Dendritic cell treated with granulocyte-macrophage colony-stimulating factor and Interleukin-4, amounts not matched to agents 40 ng/mL and 50 ng/mL, for 4 days (primary cell): ENCODE results near the gene ATG16L1.

Experiments used
- H3K27ac Mint-ChIP-seq: one replicate; pipeline ENCODE4 v1.8.0; 2022; ENCODE audit warnings: mild to moderate bottlenecking, mixed read lengths
- H3K27me3 Mint-ChIP-seq: one replicate; pipeline ENCODE4 v1.8.0; 2022; ENCODE audit warnings: mild to moderate bottlenecking, mixed read lengths
- H3K36me3 Mint-ChIP-seq: one replicate; pipeline ENCODE4 v1.8.0; 2022; ENCODE audit warnings: low read depth, mixed read lengths
- H3K4me1 Mint-ChIP-seq: one replicate; pipeline ENCODE4 v1.8.0; 2022; ENCODE audit warnings: low read depth, mixed read lengths
- H3K4me3 Mint-ChIP-seq: one replicate; pipeline ENCODE4 v1.8.0; 2022; ENCODE audit warnings: mild to moderate bottlenecking, moderate library complexity, mixed read lengths
- H3K9me3 Mint-ChIP-seq: one replicate; pipeline ENCODE4 v1.8.0; 2022; ENCODE audit warnings: mixed read lengths
- intact Hi-C: fragments of 100-400 bp; cut with micrococcal nuclease; formaldehyde crosslinking; loops from one replicate; pipeline ENCODE4 v1.15.0; 2022

ATG16L1 gene

DNA sequence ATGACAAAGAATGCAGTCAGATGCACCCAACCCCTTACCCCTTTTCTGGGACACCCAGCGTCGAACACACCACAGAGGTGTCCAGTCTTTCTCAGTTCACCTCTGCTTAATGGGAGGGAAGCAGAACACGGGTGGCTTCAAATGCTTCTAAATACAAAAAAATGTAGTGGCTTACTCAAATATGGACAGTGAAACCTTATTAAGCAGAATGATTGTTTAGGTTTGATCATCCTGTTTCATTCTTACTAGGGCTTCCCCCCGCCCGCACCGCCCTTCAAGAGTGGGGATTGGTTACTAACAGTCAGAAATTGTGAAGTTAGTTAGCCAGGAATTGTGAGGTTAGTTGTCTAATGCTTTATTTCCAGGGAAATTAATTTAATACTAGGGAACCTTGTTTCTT lies 21.6 kb downstream of the ATG16L1 start:
- peaks cover 98% of the 10 kb centered on the region for H3K36me3 Mint-ChIP-seq
- H3K4me3 Mint-ChIP-seq, result no peak overlapping the region
- H3K27ac Mint-ChIP-seq, result no peak overlapping the region
- no peaks in the 10 kb centered on the region for H3K27me3 Mint-ChIP-seq
- H3K9me3 Mint-ChIP-seq, result no peaks in the 10 kb centered on the region
- intact Hi-C loops, result no loop called here
- no peaks in the 10 kb centered on the region for H3K4me1 Mint-ChIP-seq

DNA sequence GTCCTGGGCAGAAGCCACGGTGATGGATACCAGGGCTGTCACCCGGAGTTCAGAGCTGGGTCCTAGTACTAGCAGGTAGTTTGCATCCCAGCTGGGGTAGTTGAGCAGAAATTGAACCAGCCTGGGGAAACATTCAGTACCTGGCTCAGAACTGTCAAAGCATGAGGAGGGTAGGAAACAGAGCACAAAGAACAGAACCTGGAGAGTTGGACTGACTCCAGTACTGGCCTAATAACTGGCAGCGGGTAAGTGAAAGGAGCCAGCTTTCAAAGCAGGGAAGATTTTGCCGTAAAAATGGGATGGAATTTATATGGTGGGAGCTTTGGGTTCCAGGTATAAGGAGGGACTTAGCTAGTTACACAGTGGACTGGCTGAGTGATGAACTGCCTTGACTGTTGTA lies 23.8 kb downstream of the ATG16L1 start:
- no peak overlapping the region for H3K4me3 Mint-ChIP-seq
- intact Hi-C loops, result loop anchor here (5.0 kb wide), 1 partner anchor 162 kb away; no protein-coding TSS in a partner anchor
- no peak overlapping the region for H3K27ac Mint-ChIP-seq
- H3K4me1 Mint-ChIP-seq, result peaks cover 3% of the 10 kb centered on the region
- no peaks in the 10 kb centered on the region for H3K27me3 Mint-ChIP-seq
- H3K36me3 Mint-ChIP-seq, result peaks cover 91% of the 10 kb centered on the region
- no peaks in the 10 kb centered on the region for H3K9me3 Mint-ChIP-seq

DNA sequence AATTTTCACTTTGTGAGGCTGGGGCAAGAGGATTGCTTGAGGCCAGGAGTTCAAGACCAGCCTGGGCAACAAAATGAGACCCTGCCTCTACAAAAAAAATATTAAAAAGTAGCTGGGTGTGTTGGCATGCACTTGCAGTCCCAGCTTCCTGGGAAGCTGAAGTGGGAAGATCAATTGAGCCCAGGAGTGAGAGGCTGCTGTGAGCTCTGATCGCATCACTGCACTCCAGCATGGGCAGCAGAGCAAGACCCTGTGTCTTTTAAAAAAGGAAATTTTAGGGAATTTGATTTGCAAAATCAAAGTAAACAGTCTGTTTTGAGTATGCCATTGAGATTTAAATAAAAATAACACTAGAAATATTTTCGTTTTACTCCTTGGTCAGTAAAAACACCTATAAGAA lies 27.4 kb downstream of the ATG16L1 start:
- intact Hi-C loops, result loop anchor here (5.0 kb wide), 1 partner anchor 158 kb away; no protein-coding TSS in a partner anchor
- H3K4me3 Mint-ChIP-seq, result no peak overlapping the region
- H3K27ac Mint-ChIP-seq, result no peak overlapping the region
- H3K27me3 Mint-ChIP-seq, result no peaks in the 10 kb centered on the region
- no peaks in the 10 kb centered on the region for H3K9me3 Mint-ChIP-seq
- H3K4me1 Mint-ChIP-seq, result peaks cover 5% of the 10 kb centered on the region
- peaks cover 88% of the 10 kb centered on the region for H3K36me3 Mint-ChIP-seq

DNA sequence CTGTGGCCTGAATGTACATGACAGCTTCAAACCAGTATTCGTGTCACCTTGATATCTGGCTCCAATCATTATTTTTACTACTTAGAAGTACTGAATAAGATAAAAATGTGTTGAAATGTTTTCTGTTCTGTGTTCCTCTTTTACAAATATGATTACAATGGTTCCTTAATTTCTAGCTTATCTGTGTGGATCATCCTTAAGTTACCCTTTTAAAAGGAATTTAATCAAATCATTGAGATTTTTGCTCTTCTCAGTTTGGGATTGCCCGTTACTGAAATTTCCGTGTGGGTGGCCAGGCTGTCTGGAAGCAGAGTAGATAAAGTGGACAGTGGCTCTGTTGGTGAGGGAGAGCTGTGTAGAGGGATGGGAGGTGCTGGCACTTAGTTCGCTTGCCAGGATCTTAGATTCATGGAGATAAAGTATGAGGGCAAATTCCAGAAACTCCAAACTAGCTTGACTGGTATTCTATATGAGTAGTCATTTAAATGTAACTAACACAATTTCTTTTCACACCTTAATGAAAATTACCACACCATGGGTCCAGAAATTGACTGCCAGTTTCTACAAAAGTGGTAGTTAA lies 28.7 kb downstream of the ATG16L1 start:
- H3K4me3 Mint-ChIP-seq, result no peak overlapping the region
- intact Hi-C loops, result loop anchor here (10.0 kb wide), 1 partner anchor 105 kb away; no protein-coding TSS in a partner anchor
- H3K4me1 Mint-ChIP-seq, result peaks cover 5% of the 10 kb centered on the region
- no peak overlapping the region for H3K27ac Mint-ChIP-seq
- H3K27me3 Mint-ChIP-seq, result no peaks in the 10 kb centered on the region
- peaks cover 88% of the 10 kb centered on the region for H3K36me3 Mint-ChIP-seq
- H3K9me3 Mint-ChIP-seq, result no peaks in the 10 kb centered on the region

DNA sequence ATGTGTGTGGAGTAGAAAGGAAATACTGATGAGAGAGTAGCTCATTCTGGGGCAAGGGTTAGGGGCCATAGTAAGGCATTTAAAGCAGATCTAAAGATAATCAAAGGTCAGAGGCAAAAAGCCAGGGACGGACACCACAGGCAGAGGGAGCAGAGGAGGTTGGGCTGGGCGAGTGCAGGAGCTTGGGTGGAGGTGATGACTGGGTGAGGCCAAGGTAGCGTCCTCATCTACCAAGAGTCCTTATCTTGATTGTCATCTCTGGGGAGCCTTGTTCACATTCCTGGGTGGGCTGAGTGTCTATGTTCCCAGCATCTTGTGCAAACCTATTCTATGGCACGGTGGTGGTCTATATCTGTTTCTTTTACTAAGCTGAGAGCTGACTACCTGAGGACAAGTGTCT lies 30.1 kb downstream of the ATG16L1 start:
- Mint-ChIP-seq H3K27ac (no peak overlapping the region), H3K4me3 (no peak overlapping the region), H3K4me1 (peaks cover 5% of the 10 kb centered on the region), H3K27me3 (no peaks in the 10 kb centered on the region), H3K9me3 (no peaks in the 10 kb centered on the region), H3K36me3 (peaks cover 88% of the 10 kb centered on the region)
- intact Hi-C loops, result loop anchor here (10.0 kb wide), 1 partner anchor 103 kb away; no protein-coding TSS in a partner anchor

DNA sequence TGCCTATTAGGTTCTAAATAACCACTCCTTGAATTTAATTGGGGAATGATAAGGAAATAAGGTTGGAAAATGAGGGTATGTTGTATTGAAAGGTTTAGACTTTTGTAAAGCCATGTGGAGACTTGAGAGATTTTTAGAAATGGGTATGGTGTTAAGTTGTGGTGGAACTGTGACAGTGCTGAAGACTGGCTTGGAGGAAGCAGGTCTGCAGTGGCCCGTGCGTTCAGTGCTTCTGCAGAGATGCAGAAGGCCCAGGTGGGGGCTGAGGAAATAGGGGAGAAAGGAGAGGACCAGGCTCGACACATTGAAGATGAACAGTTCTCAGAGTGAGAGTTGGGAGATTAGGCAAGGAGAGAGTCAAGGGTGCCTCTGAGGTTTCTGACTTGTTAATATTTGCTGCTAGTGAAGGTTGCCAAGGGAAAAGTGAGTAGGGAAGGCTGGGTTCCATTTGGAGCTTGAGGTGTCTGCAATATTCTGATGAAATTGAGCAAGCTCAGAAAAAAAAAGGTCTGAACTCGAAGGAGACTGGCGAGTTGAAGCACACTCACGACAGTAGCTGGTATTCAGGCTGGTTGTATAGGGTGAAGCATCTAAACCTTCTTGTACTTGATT lies 30.6 kb downstream of the ATG16L1 start:
- no peaks in the 10 kb centered on the region for H3K9me3 Mint-ChIP-seq
- peaks cover 5% of the 10 kb centered on the region for H3K4me1 Mint-ChIP-seq
- no peak overlapping the region for H3K4me3 Mint-ChIP-seq
- H3K27ac Mint-ChIP-seq, result no peak overlapping the region
- H3K27me3 Mint-ChIP-seq, result no peaks in the 10 kb centered on the region
- intact Hi-C loops, result loop anchor here (10.0 kb wide), 1 partner anchor 103 kb away; no protein-coding TSS in a partner anchor
- H3K36me3 Mint-ChIP-seq, result peaks cover 90% of the 10 kb centered on the region

DNA sequence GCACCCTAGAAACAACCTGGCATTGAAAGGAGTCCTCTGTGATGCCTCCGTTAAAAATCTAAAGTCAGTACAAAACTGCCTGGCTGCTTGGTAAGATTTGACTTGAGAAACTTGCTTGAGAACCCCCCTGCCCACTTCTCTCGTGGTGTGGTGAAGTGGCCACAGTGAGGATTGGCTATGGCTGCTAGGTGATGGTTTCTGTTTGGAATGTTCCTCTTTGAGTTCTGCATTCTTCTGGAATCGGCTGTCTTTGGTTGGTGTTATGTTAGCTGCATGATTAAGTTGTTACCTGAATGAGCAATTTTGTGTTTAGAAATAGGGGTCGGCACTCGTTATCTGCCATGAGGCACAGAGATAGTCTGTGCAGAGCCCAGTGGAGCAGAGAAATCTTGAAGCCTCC lies 34.4 kb downstream of the ATG16L1 start:
- intact Hi-C loops, result loop anchor here (5.0 to 10.0 kb wide), 2 partner anchors 99 to 156 kb away; no protein-coding TSS in a partner anchor
- no peaks in the 10 kb centered on the region for H3K4me1 Mint-ChIP-seq
- no peak overlapping the region for H3K27ac Mint-ChIP-seq
- no peaks in the 10 kb centered on the region for H3K9me3 Mint-ChIP-seq
- no peak overlapping the region for H3K4me3 Mint-ChIP-seq
- peaks cover 99% of the 10 kb centered on the region for H3K36me3 Mint-ChIP-seq
- H3K27me3 Mint-ChIP-seq, result no peaks in the 10 kb centered on the region

DNA sequence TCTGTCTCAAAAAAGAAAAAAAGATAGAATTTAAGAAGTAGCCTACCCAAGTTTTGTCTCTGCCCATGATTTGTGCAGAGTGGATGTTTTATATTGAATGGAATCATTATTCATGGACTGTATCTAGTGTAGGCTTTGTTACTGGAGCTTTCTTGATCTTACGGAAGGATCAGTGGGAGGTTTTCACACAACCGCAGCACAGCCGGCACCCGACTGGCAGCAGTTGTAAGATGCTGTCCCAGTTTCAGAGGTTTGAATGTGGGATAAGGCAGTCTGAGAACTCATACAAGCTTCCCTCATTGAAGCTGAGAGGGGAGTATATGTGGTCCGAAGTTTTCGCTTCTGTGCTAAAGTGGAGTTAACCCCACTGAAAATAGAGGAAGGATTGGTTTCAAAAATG lies 36.4 kb downstream of the ATG16L1 start:
- H3K4me1 Mint-ChIP-seq, result no peaks in the 10 kb centered on the region
- H3K36me3 Mint-ChIP-seq, result peaks cover 99% of the 10 kb centered on the region
- intact Hi-C loops, result loop anchor here (5.0 to 10.0 kb wide), 2 partner anchors 97 to 154 kb away; no protein-coding TSS in a partner anchor
- H3K27me3 Mint-ChIP-seq, result no peaks in the 10 kb centered on the region
- H3K27ac Mint-ChIP-seq, result no peak overlapping the region
- H3K9me3 Mint-ChIP-seq, result no peaks in the 10 kb centered on the region
- H3K4me3 Mint-ChIP-seq, result no peak overlapping the region

DNA sequence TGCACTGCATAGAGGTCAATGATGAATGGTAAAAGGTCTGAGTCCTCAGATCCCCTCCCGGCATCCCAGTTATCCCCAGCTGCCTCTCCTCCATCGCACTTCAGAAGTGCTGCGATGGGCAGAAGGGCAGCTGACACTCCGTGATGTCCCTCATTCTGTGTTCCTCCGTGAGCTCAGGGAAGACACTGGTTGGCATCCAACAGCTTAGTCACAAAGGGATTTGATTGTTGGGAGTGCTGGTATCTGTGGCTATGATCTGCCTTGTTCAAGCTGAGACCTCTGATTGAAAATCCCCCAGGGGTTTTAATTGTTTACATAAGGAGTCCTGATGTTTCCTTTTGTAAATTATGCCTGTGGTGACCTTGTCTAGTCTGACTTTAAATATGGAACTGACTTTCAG lies 37.2 kb downstream of the ATG16L1 start:
- Mint-ChIP-seq H3K36me3 (peaks cover 99% of the 10 kb centered on the region), H3K4me1 (no peaks in the 10 kb centered on the region), H3K4me3 (no peak overlapping the region), H3K9me3 (no peaks in the 10 kb centered on the region), H3K27me3 (no peaks in the 10 kb centered on the region), H3K27ac (no peak overlapping the region)
- intact Hi-C loops, result loop anchor here (5.0 to 10.0 kb wide), 2 partner anchors 96 to 154 kb away; no protein-coding TSS in a partner anchor

DNA sequence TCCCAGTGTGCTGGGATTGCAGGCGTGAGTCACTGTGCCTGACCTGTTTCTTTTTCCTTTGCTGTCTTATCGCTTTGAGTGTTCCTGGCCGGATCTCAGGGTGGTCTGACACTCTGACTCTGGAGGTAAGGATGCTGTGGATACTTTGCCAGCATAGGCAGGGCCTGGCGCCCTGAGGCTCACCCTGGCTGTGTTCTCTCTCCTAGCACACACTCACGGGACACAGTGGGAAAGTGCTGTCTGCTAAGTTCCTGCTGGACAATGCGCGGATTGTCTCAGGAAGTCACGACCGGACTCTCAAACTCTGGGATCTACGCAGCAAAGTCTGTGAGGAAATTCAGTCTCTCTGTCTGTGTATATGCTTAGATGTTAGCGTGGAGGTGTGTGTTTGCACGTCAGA lies 38.2 kb downstream of the ATG16L1 start:
- H3K9me3 Mint-ChIP-seq, result no peaks in the 10 kb centered on the region
- intact Hi-C loops, result loop anchor here (5.0 to 10.0 kb wide), 3 partner anchors 65 to 153 kb away; partner anchors contain the start of gene DGKD
- H3K36me3 Mint-ChIP-seq, result peaks cover 99% of the 10 kb centered on the region
- H3K27me3 Mint-ChIP-seq, result no peaks in the 10 kb centered on the region
- H3K27ac Mint-ChIP-seq, result no peak overlapping the region
- H3K4me1 Mint-ChIP-seq, result no peaks in the 10 kb centered on the region
- no peak overlapping the region for H3K4me3 Mint-ChIP-seq

DNA sequence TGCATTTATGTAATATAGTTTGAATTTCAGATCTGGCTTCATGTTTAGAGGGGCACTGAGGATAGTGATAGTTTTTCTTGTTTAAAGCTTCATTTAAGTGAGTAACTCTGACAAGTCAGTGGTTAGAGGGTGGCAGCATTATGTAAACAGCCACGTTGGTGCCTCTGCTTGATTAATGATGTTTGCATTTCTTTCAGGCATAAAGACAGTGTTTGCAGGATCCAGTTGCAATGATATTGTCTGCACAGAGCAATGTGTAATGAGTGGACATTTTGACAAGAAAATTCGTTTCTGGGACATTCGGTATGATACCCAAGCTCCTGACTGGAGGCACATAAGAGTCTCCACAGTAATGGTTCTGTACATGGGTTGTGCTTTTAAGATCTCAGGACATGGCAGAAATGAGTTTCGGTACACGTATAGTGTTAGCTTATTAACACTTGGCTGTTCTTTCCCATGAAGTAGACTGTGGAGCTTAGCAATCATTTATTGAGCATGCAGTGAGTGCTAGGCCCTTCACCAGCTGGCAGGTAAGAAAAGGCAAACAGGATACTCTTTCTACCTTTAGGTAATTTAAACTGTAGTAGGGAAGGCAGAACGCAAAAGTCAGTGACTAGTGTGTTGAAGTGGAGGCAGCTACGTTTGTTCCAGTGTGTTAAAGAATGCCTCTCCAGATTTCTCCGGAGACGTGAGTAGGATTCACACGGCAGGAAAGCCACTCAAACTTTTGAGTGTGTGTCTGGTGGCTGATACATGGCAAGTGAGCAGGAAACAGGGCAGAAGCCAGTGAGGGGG lies 38.8 kb downstream of the ATG16L1 start:
- Mint-ChIP-seq H3K27ac (no peak overlapping the region), H3K36me3 (peaks cover 99% of the 10 kb centered on the region), H3K9me3 (no peaks in the 10 kb centered on the region), H3K4me3 (no peak overlapping the region), H3K27me3 (no peaks in the 10 kb centered on the region), H3K4me1 (no peaks in the 10 kb centered on the region)
- intact Hi-C loops, result loop anchor here (10.0 kb wide), 1 partner anchor 65 kb away; the partner anchor contains the start of gene DGKD

DNA sequence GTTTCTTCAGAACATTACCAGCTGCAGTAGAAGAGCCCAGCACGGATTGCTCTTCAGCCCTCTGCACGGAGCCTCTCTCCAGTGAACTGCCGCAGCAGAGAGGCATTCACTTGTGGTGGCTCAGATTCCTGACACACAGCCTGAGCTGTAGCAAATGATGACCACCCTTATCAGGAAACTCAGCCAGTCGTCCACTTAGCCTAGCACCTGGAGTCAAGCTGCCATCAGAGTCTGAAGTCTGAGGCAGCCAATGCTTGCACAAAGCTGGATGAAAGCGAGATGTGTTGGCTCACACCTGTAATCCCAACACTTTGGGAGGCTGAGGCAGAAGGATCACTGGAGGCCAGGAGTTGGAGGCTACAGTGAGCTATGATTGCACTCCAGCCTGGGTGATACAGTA lies 44.4 kb downstream of the ATG16L1 start:
- H3K4me3 Mint-ChIP-seq, result no peak overlapping the region
- H3K4me1 Mint-ChIP-seq, result no peaks in the 10 kb centered on the region
- peaks cover 57% of the 10 kb centered on the region for H3K36me3 Mint-ChIP-seq
- no peak overlapping the region for H3K27ac Mint-ChIP-seq
- no peaks in the 10 kb centered on the region for H3K9me3 Mint-ChIP-seq
- H3K27me3 Mint-ChIP-seq, result no peaks in the 10 kb centered on the region
- intact Hi-C loops, result loop anchor here (10.0 kb wide), 1 partner anchor 59 kb away; the partner anchor contains the start of gene DGKD

DNA sequence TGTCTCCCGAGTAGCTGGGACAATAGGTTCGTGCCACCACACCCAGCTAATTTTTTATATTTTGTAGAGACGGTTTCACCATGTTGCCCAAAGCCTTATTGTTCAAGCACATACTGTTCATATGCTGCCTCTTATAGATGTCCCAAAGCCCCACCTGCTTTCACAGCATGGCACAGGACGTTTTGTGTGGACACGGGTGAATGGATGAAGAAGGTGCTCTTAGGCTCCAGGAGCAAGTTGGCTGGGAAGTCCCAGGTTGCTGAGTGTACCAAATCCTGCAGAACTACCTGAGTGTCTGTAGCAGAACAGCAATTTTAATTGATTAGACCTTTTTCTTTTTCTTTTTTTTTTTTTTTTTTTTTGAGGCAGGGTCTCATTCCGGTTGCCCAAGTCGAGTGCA lies 45.6 kb downstream of the ATG16L1 start:
- Mint-ChIP-seq H3K27me3 (no peaks in the 10 kb centered on the region), H3K27ac (no peak overlapping the region), H3K36me3 (peaks cover 45% of the 10 kb centered on the region), H3K4me3 (no peak overlapping the region), H3K9me3 (no peaks in the 10 kb centered on the region), H3K4me1 (no peaks in the 10 kb centered on the region)
- intact Hi-C loops, result loop anchor here (10.0 kb wide), 1 partner anchor 58 kb away; the partner anchor contains the start of gene DGKD

DNA sequence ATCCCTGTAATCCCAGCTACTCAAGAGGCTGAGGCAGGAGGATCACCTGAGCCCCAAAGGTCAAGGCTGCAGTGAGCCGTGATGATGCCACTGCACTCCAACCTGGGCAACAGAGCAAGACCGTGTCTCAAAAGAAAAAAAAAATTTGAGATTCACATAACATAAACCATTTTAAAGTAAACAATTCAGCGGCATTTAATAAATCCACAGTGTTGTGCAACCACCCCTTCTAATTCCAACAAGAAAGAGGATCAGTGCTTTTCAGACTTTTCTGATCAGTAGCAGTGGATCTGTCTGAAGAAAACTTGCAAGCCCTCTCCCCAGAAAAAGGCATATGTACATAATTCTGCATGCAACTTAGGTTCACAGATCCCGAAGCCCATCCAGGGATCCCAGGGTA lies 48.9 kb downstream of the ATG16L1 start:
- Mint-ChIP-seq H3K36me3 (peaks cover 12% of the 10 kb centered on the region), H3K9me3 (no peaks in the 10 kb centered on the region), H3K27ac (no peak overlapping the region), H3K4me1 (no peaks in the 10 kb centered on the region), H3K4me3 (no peak overlapping the region), H3K27me3 (no peaks in the 10 kb centered on the region)
- intact Hi-C loops, result no loop called here
